ENCODE measurements around the gene PDLIM1. TPM values are rescaled to one million over a fixed set of nuclear protein-coding genes. Genes with fewer than 3 reads are reported as not detected.

PDLIM1 gene
- total and polyA plus RNA-seq, 9 of the 15 experiments (the other 6 are each of a cell fraction or from before 2014, with no cell fraction given), result 19.8 to 164 (median 39.1) TPM

DNA sequence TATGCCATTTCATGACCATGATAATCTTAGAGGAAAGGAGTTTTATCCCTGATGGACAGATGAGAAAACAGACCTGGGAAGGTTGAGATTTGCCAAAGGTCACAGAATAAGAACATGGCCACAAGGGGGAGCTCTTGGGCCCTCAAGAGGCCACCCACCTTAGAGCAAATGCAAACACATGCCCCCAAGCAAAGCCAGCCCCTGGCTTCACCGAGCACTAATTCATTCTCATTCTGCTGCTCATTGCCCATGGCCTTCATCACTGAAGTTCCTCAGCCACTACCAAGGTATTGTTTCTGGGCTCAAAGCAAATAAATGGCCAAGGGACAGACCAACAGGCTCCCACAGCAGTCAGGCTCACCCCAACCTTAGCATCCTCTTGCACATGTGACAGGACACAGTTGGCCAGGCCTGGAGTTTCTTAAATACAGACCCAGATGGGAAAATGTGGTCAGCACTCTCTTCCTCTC lies 44.2 kb downstream of the PDLIM1 start (continued):
- TF ChIP-seq CTCF (IDR thresholded peaks at IDR 0.05 in 2 of 3, conservative IDR thresholded peaks at IDR 0.05 in 1 of 3; ENCODE audit: insufficient read depth in 2 of 3, low read depth in 1 of 3, low read length in 3 of 3), result peak; percentile 61 to 77 (median 72)
- no peak for TF ChIP-seq MCM3 (IDR thresholded peaks at IDR 0.05)
- no peak for TF ChIP-seq KAT7 (CRISPR knock-in tag; IDR thresholded peaks at IDR 0.05; ENCODE audit: borderline replicate concordance)
- TF ChIP-seq, protein P1, sequence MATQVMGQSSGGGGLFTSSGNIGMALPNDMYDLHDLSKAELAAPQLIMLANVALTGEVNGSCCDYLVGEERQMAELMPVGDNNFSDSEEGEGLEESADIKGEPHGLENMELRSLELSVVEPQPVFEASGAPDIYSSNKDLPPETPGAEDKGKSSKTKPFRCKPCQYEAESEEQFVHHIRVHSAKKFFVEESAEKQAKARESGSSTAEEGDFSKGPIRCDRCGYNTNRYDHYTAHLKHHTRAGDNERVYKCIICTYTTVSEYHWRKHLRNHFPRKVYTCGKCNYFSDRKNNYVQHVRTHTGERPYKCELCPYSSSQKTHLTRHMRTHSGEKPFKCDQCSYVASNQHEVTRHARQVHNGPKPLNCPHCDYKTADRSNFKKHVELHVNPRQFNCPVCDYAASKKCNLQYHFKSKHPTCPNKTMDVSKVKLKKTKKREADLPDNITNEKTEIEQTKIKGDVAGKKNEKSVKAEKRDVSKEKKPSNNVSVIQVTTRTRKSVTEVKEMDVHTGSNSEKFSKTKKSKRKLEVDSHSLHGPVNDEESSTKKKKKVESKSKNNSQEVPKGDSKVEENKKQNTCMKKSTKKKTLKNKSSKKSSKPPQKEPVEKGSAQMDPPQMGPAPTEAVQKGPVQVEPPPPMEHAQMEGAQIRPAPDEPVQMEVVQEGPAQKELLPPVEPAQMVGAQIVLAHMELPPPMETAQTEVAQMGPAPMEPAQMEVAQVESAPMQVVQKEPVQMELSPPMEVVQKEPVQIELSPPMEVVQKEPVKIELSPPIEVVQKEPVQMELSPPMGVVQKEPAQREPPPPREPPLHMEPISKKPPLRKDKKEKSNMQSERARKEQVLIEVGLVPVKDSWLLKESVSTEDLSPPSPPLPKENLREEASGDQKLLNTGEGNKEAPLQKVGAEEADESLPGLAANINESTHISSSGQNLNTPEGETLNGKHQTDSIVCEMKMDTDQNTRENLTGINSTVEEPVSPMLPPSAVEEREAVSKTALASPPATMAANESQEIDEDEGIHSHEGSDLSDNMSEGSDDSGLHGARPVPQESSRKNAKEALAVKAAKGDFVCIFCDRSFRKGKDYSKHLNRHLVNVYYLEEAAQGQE (IDR thresholded peaks at IDR 0.05; ENCODE audit: borderline replicate concordance), result peak; percentile 81
- TF ChIP-seq, protein P1 (CRISPR knock-in tag; IDR thresholded peaks at IDR 0.05; ENCODE audit: low read depth), result no peak

Measured in K562 (cell line).